VCaP (cell line): ENCODE results near the gene IQGAP3.

ENCODE experiments used
- H3K27ac ChIP-seq: fragments of 450-650 bp; 2 replicates; pipeline ENCODE4 v1.5.1; 2017
- CTCF ChIP-seq: fragments of 450-650 bp; conservative IDR thresholded peaks from 2 replicates; pipeline ENCODE4 v1.5.1; 2017; ENCODE audit warnings: mild to moderate bottlenecking, moderate library complexity

Gene IQGAP3

GRCh38 chr1:156488566-156489165, 83.7 kb downstream of the IQGAP3 start:
- no peak for TF ChIP-seq CTCF
- H3K27ac ChIP-seq, result no peak overlapping the region

- H3K27ac ChIP-seq, result no peak overlapping the region
- no peak for TF ChIP-seq CTCF
Observed at GRCh38 chr1:156487862-156488261, 84.5 kb downstream of the IQGAP3 start.

GRCh38 chr1:156486421-156487344, 85.7 kb downstream of the IQGAP3 start:
- TF ChIP-seq CTCF, result no peak
- no peak overlapping the region for H3K27ac ChIP-seq

GRCh38 chr1:156485984-156486383, 86.4 kb downstream of the IQGAP3 start:
- H3K27ac ChIP-seq, result no peak overlapping the region

GRCh38 chr1:156484480-156485058, 87.8 kb downstream of the IQGAP3 start:
- no peak for TF ChIP-seq CTCF
- no peak overlapping the region for H3K27ac ChIP-seq

More at GRCh38 chr1:156485984-156486383, 86.4 kb downstream of the IQGAP3 start:
- no peak for TF ChIP-seq CTCF

GRCh38 chr1:156483397-156483796, 89.0 kb downstream of the IQGAP3 start:
- no peak for TF ChIP-seq CTCF
- no peak overlapping the region for H3K27ac ChIP-seq

GRCh38 chr1:156482276-156482675, 90.1 kb downstream of the IQGAP3 start:
- H3K27ac ChIP-seq, result no peak overlapping the region
- TF ChIP-seq CTCF, result no peak
